NCI-H2107 (cell line): Measurements from ENCODE around the gene BOD1.

Source experiments
- DNase-seq: peaks from one replicate; lab custom pipeline; 2025; lab: John Stamatoyannopoulos, UW

The BOD1 gene

DNA sequence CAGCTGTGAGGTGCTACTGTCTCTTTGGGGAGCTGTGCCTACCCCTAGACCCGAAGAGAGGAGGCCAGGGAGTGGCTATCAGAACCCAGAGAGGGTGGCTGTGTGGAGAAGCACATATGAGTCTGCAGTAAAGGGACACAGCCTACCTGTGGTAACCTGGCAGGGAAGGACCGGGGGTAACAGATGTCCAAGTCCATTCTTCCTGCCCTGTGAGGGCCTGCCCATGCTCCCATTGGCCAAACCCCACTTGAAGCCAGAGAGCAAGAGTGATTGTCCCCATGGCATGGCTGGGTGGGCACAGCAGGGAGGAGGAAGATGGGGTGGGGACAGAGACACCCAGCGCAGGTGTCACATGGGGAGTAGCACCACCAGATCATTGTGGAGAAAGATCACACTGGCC, 39.3 kb downstream of the BOD1 start:
- DNase-seq: no peak

DNA sequence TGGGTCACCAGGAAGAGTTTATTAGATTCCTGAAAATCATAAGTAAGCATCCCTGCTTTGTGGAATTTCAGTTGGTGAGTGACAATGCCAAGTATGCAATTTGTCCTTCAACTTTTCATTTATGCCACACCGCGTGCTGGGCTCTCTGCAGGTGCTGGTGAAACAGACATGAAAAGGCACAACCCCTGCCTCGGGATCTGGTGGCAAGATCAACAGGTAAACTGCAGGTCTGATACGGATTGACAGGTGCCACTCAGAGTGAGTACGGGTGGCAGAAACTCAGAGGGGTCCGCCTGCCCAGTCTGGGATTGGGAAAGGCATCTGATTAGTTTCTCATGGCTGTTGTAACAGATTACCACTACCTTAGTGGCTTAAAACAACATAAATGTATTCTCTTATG, 40.5 kb downstream of the BOD1 start:
- no peak for DNase-seq

DNA sequence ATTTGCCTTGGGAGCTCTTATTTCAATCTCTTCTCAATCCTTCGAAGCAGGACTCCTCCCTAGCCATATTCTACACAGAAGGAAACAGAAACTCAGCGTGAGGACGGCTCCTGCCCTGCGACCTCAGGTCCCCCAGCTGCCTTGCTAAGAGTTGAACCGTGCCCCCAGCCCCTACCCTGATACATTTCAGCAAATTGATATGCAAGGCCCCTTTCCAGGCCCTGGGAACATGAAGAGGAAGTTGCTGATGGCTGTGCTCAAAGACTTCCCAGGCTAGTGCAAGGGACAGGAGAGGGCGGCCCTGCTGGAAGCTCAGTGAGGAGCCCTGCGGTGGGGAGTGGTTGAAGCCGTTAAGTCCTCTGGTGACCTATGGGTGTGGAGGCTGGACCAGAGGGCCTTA, 41.5 kb downstream of the BOD1 start:
- DNase-seq: no peak

DNA sequence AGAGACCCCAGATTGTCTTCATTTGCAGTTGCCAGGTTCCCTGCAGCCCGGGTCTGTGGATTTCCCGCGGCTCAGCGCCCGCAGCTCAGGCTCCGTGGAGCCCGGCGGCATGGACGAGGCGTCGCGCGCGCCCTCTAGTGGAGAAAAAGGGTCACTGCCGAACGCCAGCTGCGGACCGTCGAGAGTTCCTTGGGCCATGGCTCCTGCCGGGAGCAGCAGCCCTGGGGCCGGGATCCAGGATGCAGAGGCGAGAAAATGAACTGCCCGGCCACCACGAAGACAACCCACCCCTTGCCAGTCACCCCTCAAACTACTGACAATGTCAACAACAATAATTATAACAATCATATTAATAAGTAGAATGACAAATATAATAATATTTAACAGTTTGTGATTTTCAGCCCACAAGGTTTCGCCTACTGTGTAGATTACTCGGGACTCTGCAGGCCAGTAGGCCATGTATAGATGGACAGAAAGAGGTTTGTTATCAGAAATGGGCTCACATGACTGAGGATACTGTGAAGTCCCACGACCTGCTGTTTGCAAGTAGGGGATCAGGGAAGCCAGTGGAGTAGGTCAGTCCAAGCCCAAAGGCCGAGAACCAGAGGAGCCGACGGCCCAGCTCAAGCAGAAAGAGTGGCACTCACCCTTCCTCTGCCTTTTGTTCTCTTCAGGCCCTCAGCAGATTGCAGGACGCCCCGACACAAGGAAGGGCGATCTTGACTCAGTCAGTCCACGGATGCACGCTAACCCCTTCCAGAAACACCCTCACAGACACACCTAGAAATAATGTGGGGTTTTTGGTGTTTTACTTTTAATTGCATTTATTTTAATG, 43.1 kb downstream of the BOD1 start:
- peak; percentile 21 for DNase-seq

DNA sequence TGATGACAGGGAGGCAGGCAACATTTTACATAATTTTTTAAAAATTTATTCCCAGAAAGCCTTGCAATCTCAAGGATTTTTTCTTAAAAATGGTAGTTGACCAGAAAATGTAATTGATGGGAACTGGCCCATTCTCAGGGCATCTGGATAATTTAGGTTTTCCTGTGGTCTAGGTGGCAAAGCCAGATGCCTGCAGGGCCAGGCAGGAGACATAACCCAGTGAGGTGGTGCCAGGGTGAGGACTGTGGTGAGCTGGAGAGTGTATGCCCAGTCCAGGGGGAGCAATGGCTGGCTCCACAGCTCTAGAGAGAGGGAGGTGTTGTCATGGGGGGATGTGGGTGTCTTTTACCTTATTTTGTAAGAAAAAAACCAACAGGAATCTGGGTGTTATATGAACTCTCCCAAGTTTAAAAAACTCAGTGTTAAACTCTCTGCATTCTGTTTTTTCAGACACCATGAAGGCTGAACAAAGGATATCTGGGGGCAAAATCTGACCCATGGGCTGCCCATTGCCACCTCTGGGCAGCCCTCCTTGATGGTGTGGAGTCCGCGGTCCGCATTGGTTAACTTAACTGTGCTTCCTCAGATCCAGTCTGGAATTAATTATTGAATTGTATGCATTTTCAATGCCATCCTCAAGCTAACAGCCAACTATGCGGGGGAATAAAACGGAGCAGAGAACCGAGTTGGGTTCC, 43.9 kb downstream of the BOD1 start:
- DNase-seq: no peak

DNA sequence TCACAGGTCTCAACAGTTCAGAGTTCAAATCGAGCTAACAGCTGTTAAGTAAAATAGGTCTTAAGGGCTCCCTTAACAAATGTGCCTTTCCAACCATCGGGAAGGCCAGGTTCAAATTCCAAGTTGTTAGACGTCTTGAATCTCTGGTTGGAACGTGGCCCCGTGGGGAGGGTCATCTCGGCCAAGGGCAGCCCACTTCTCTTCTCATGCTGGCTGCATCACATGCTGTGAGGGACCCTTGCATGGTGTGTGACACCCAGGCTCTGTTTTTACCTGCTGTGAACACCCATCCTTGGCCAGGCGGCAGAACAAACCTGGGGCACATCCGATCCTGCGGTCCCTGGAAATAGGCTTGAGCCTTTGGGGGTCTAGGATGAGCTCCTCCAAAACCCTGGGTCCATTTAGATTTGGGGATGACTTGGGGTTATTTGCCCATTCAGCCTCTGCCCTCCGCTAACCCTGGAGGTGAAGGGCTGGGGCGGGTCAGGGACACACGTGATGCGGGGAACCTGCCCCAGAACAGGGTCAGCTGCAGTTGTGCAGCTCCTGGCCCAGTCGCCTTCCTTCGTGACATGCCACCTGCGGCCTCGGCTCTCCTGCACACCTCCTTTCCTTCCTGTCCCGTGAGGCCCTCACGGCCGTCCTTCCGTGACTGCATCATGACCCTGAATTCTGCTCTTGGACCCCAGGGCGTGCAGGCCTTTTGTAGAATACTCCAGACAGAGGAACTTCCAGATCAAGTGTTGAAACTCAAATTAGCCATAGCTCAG, 45.9 kb downstream of the BOD1 start:
- no peak for DNase-seq

DNA sequence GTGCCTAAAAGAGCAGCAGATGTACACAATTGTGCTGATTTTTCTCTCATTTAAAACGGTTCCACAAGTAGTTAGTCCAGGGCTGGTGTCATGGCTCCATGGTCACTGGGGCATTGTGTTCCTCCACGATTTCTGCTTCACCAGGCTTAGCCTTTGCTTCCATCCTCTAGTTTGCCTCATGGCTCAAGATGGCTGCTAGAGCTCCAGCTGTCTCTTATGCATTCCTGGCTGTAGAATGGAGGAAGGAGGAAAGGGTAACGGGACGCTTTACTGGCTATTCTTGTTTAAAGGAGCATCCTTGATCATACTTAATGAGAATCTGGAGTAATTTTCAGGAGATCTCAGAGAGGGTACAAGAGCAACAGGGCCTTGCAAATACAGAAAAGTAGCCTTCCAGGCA, 47.7 kb downstream of the BOD1 start:
- no peak for DNase-seq

DNA sequence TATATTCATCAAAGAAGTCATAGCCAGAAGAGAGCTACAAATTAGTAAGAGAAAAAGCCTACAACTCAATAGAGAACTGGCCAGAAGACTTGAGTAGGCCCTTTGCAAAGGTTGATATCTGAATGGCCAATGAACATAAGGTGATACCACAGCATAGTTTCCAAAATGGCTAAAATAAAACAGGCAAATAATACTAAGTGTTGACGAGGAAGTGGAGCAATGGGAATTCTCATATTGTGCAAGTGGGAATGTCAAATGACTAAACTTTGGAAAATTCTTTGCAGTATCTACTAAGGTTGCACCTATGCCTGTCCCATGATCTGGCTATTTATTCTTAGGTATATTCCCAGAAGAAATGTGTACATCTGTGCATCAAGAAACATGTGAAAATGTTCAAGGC, 48.3 kb downstream of the BOD1 start:
- no peak for DNase-seq

DNA sequence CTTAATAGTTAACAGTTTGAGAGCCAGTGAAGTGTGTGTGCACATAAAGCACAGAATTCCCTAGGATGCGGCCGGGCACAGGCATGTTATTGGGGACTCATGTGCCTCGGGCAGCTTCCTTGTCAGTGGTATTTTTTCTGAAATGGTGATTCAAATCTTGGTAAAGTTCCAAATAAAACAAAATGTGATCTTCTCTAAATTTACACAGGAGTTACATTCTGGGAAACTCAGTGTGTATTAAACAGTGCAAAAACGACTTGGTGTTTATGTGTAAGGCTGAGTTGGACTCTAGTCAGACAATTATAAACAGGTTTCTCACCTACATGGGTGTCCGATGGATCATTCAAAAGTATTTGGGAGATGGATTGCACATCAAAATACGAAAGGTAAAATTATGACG, 48.9 kb downstream of the BOD1 start:
- no peak for DNase-seq

DNA sequence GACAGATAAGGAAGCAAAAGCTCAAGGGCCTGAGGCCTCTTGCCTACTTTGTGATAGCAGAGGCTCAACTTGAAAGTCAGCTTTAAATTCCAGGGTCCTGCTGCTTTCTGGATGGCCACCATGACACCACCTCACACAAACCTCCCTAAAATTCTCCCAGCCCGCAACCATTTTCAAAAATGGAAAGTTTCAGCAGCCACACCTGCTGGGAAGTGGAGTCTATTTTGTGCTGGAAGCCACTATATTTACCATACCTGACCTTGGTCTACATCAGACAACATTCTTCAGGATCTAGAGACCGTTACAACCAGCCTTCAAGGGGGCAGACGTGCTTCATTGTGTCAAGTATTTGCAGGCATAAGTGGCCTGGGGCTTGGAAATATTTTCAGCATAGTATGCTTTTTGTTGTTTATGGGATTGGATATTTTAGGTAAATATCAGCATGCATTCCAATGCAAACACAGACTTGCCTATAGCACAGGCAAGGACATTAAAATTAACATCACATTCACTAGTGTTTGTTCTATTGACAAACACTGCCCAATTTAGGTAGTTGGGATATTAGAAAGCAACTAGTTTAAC, 50.9 kb downstream of the BOD1 start:
- no peak for DNase-seq

DNA sequence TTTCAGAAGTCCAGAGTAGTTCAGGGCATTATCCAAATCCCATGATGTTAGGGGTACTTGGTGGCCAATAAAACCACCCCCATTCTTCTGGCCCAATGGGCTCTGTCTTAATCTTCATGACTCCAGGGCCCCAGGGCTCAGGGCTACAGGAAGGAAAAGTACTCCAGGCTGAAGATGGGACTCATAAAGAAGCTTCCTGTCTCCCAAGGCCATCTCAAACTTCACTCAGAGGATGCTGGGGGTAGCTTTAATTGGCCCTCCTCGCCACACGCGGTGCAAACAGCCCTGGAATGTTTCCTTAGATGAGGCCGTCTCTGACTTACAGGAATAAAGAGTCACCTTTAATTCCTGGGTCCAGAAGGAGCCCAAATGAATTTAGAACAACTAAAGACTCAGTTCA, 52.3 kb downstream of the BOD1 start:
- no peak for DNase-seq

DNA sequence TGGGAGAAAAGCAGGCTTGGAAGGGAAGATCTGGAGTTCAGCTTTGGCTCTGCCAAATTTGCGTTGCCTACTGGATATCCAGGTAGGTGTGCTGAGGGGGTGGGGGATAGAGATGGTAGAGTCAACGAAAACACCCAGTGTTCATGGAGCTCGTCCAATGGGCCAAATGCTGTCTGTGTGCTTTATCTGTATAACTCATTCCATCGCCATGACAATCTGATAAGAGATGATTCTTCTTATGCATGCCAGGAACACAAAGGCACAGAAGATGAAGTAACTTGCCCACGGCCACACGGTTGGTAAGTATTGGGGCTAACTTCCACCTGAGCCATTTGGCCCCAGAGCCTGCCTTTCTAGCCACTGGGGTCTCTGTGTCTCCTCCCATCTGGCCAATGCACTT, 53.2 kb downstream of the BOD1 start:
- no peak for DNase-seq

DNA sequence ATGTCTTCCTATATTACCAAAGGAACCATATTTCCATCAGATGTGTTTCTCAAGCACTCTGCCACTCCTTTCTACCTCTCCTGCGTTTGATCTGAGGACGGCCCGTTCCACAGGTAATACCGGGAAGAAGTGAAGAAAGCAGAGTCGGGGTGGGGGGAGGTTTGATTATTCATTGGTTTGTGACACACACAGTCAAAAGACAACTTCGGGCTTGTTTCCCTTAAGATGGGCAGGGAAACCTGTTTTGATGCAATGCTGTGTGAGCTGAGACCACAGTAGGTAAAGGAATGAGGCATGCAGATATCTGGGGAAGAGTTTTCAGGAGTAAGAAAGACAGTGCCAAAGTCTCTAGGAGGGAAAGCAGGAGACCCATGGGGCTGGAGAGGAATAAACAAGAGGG, 54.0 kb downstream of the BOD1 start:
- DNase-seq: no peak
